GM12878 (cell line): ENCODE data around the gene ZSCAN23. TPM values are rescaled to one million over a fixed set of nuclear protein-coding genes. Genes with fewer than 3 reads are reported as not detected.

Source experiments
- ATAC-seq: fragments of 200-7000 bp; cut with Tn5 transposase; 3 replicates; pipeline ENCODE4 v1.9.1; 2020; ENCODE audit warnings: mild to moderate bottlenecking, moderate library complexity
- BruUV-seq: library from RNA; stranded (reverse); fragments of 400-500 nt; replicated peaks from 2 replicates; lab custom pipeline; 2021; lab: Mats Ljungman, UMichigan
- CTCF ChIA-PET: fragments of 300-600 bp; sonication (Branson Sonifier 250); formaldehyde crosslinking; extraction: SDS; loops from one replicate; lab custom pipeline; 2021; ENCODE audit warnings: inconsistent platforms; lab: Yijun Ruan, JAX
- POLR2A ChIA-PET: fragments of 350-600 bp; formaldehyde crosslinking; extraction: SDS; loops from one replicate; lab custom pipeline; 2021; ENCODE audit warnings: inconsistent platforms; lab: Charles Lee
- RAD21 ChIA-PET: fragments of 300-600 bp; sonication (Branson Sonifier 250); formaldehyde crosslinking; loops from one replicate; lab custom pipeline; 2023; ENCODE audit warnings: antibody characterized with exemption; ENCODE audit not compliant: unreplicated experiment; lab: Charles Lee
- SMC1A ChIA-PET: fragments of 300-600 bp; sonication (Branson Sonifier 250); formaldehyde crosslinking; loops from one replicate; lab custom pipeline; 2023; ENCODE audit not compliant: unreplicated experiment, uncharacterized antibody; lab: Charles Lee
- DNase-seq: peaks from one replicate; pipeline ENCODE4 v3.0.0-alpha.2; 2011; ENCODE audit warnings: low read depth, low spot score
- FAIRE-seq: peaks from 3 replicates; lab custom pipeline; 2011; peaks lifted over from hg19 to GRCh38; lab: Jason Lieb, UNC
- H2AFZ ChIP-seq: 2 replicates; pipeline ENCODE4 v1.6.0; 2011; ENCODE audit warnings: low read depth, low read length, control low read depth; ENCODE audit not compliant: control insufficient read depth
- H3K27ac ChIP-seq: 2 replicates; pipeline ENCODE4 v1.5.1; 2011; ENCODE audit warnings: control low read depth; ENCODE audit not compliant: control insufficient read depth, insufficient read depth
- H3K27me3 ChIP-seq, 2 experiments: replicated peaks in 1 of 2; 2 replicates each; pipeline versions ENCODE4 v1.6.0 to v1.6.1; 2011; ENCODE audit warnings: low read length in 1 of 2; ENCODE audit not compliant: control insufficient read depth in 2 of 2, insufficient read depth in 2 of 2
- H3K36me3 ChIP-seq, 2 experiments: 2 replicates each; pipeline ENCODE4 v1.5.1; 2011; ENCODE audit warnings: low read length in 1 of 2; ENCODE audit not compliant: control insufficient read depth in 2 of 2, insufficient read depth in 2 of 2
- H3K4me1 ChIP-seq: 2 replicates; pipeline ENCODE4 v1.6.1; 2011; ENCODE audit warnings: mild to moderate bottlenecking, low read length, moderate library complexity, mixed read lengths; ENCODE audit not compliant: control insufficient read depth, insufficient read depth
- H3K4me2 ChIP-seq: 2 replicates; pipeline ENCODE4 v1.6.0; 2011; ENCODE audit warnings: control low read depth; ENCODE audit not compliant: control insufficient read depth, insufficient read depth
- H3K4me3 ChIP-seq: fragments of 200-600 bp; sonication (generic); 2 replicates; pipeline ENCODE4 v1.5.1; 2016
- H3K79me2 ChIP-seq: 2 replicates; pipeline ENCODE4 v1.6.0; 2011; ENCODE audit warnings: low read length; ENCODE audit not compliant: control insufficient read depth, insufficient read depth
- H3K9ac ChIP-seq: 2 replicates; pipeline ENCODE4 v1.8.0; 2011; ENCODE audit warnings: low read length, control low read depth, mixed read lengths; ENCODE audit not compliant: control insufficient read depth, insufficient read depth
- H3K9me3 ChIP-seq: replicated peaks from 3 replicates; pipeline ENCODE4 v1.5.1; 2011; ENCODE audit warnings: mild to moderate bottlenecking, low read length; ENCODE audit not compliant: control insufficient read depth, insufficient read depth
- H4K20me1 ChIP-seq: 2 replicates; pipeline ENCODE4 v1.6.0; 2011; ENCODE audit not compliant: control insufficient read depth, insufficient read depth
- MEF2B ChIP-seq: fragments of 450-650 bp; IDR thresholded peaks from 2 replicates; pipeline ENCODE4 v1.6.1; 2018; ENCODE audit warnings: mild to moderate bottlenecking, moderate library complexity; ENCODE audit not compliant: partially characterized antibody, poor library complexity, severe bottlenecking
- POLR2AphosphoS2 ChIP-seq: IDR thresholded peaks from 2 replicates; pipeline ENCODE4 v1.6.1; 2011; ENCODE audit warnings: low read depth, mild to moderate bottlenecking, low read length, improper control_type of control experiment, moderate library complexity
- POU2F2 ChIP-seq: IDR thresholded peaks from 3 replicates; pipeline ENCODE4 v1.6.1; 2011; ENCODE audit warnings: low read depth, mild to moderate bottlenecking, low read length, borderline replicate concordance
- WGBS: methylation state at CpG from one replicate; pipeline ENCODE4 v1.1.6; 2016; ENCODE audit warnings: low lambda C conversion rate; ENCODE audit not compliant: insufficient replicate concordance, insufficient coverage; ENCODE audit errors: missing lambda C conversion rate; 5-methylcytosine and 5-hydroxymethylcytosine counted together
- in situ Hi-C: fragments of 300-500 bp; cut with MboI; formaldehyde crosslinking; loops from 9 replicates; pipeline ENCODE4 v1.14.3; 2018; ENCODE audit warnings: mixed read lengths
- intact Hi-C: fragments of 100-400 bp; cut with micrococcal nuclease; formaldehyde crosslinking; loops from one replicate; pipeline ENCODE4 v1.14.2; 2022; ENCODE audit not compliant: unreplicated experiment
- polyA plus RNA-seq, 11 experiments: library from polyadenylated mRNA; depleted of rRNA in 4 of 11; unstranded in 6 of 11; stranded (reverse) in 5 of 11; fragments of >200 nt; fragmentation: Nextera tagmentation in 4 of 11; fragmentation: Illumina TruSeq in 1 of 11; extraction: Ambion mirVana in 4 of 11; extraction: Trizol in 1 of 11; gene quantifications; 1 replicate in 1 of 11; 2 replicates in 10 of 11; pipeline versions ENCODE4 v1.2.1 to v1.2.3, GENCODE V29; 2011 to 2016; ENCODE audit warnings: inconsistent platforms in 2 of 11, missing spikeins in 2 of 11, low read depth in 1 of 11
- total RNA-seq, 4 experiments: library from RNA; depleted of rRNA in 3 of 4; stranded (reverse); fragments of >200 nt in 3 of 4; fragmentation: Illumina TruSeq in 1 of 4; extraction: Trizol in 1 of 4; gene quantifications; 2 replicates each; pipeline versions ENCODE4 v1.2.1 to v1.2.3, GENCODE V29; 2013 to 2021
- TF ChIP-seq, protein P1 (sequence below): fragments of 450-650 bp; IDR thresholded peaks from 2 replicates; pipeline ENCODE4 v1.6.1; 2017; ENCODE audit warnings: mild to moderate bottlenecking, low read depth, inconsistent platforms; ENCODE audit not compliant: poor library complexity, severe bottlenecking
- TF ChIP-seq, protein P2 (sequence below): IDR thresholded peaks from 2 replicates; pipeline ENCODE4 v1.6.1; 2011; ENCODE audit warnings: low read depth, mild to moderate bottlenecking, low read length, moderate library complexity, borderline replicate concordance; ENCODE audit errors: extremely low read depth
- TF ChIP-seq, protein P3 (sequence below): fragments of 150-350 bp; IDR thresholded peaks from 2 replicates; pipeline ENCODE4 v1.6.1; 2014; ENCODE audit warnings: mild to moderate bottlenecking, low read depth, low read length

Gene ZSCAN23
- total and polyA plus RNA-seq, 10 of the 15 experiments (the other 5 are each of a cell fraction or from before 2014, with no cell fraction given): 0.04 to 2.3 (median 0.84) TPM

DNA sequence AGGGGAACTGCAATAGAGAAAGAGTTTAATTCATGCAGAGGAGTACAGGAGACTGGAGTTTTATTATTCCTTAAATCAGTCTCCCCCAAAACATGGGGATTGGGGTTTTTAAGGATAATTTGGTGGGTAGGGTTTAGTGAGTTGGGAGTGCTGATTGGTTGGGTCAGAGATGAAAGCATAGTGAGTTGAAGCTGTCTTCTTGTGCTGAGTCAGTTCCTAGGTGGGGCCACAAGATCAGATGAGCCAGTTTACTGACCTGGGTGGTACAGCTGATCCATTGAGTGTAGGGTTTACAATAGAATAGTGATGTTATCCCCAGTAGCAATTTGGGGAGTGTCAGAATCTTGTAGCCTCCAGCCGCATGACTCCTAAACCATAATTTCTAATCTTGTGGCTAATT lies 43.2 kb upstream of the ZSCAN23 start:
- no TSS peak for BruUV-seq
- in situ Hi-C loops: no loop called here
- TF ChIP-seq, protein P1, sequence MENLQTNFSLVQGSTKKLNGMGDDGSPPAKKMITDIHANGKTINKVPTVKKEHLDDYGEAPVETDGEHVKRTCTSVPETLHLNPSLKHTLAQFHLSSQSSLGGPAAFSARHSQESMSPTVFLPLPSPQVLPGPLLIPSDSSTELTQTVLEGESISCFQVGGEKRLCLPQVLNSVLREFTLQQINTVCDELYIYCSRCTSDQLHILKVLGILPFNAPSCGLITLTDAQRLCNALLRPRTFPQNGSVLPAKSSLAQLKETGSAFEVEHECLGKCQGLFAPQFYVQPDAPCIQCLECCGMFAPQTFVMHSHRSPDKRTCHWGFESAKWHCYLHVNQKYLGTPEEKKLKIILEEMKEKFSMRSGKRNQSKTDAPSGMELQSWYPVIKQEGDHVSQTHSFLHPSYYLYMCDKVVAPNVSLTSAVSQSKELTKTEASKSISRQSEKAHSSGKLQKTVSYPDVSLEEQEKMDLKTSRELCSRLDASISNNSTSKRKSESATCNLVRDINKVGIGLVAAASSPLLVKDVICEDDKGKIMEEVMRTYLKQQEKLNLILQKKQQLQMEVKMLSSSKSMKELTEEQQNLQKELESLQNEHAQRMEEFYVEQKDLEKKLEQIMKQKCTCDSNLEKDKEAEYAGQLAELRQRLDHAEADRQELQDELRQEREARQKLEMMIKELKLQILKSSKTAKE: no peak
- TF ChIP-seq, protein P2, sequence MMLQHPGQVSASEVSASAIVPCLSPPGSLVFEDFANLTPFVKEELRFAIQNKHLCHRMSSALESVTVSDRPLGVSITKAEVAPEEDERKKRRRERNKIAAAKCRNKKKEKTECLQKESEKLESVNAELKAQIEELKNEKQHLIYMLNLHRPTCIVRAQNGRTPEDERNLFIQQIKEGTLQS: no peak
- TF ChIP-seq POLR2AphosphoS2: no peak
- TF ChIP-seq, all 136 proteins: peak for 0
- ChIA-PET CTCF (no interaction called here), RAD21 (no interaction called here), SMC1A (no interaction called here), POLR2A (no interaction called here)
- H3K4me1 ChIP-seq: no peaks in the 10 kb centered on the region
- no peaks in the 10 kb centered on the region for H3K79me2 ChIP-seq
- H3K27me3 ChIP-seq: no peaks in the 10 kb centered on the region; a peak in 1 of 4 replicates
- H3K36me3 ChIP-seq: no peaks in the 10 kb centered on the region
- no peaks in the 10 kb centered on the region for H4K20me1 ChIP-seq
- no peak overlapping the region for H2AFZ ChIP-seq
- intact Hi-C loops: loop anchor here (5.0 kb wide), 1 partner anchor 89 kb away; the partner anchor contains the start of gene ZSCAN12
- H3K4me3 ChIP-seq: no peak overlapping the region
- H3K9me3 ChIP-seq: no peaks in the 10 kb centered on the region; the same call in 2 of the 3 replicates
- WGBS: 100% methylated on average over 1 of the region's 1 CpG
- H3K27ac ChIP-seq: no peak overlapping the region
- FAIRE-seq: no peak
- no peak overlapping the region for H3K4me2 ChIP-seq
- no peak for ATAC-seq
- no peak for DNase-seq
- H3K9ac ChIP-seq: no peak overlapping the region

DNA sequence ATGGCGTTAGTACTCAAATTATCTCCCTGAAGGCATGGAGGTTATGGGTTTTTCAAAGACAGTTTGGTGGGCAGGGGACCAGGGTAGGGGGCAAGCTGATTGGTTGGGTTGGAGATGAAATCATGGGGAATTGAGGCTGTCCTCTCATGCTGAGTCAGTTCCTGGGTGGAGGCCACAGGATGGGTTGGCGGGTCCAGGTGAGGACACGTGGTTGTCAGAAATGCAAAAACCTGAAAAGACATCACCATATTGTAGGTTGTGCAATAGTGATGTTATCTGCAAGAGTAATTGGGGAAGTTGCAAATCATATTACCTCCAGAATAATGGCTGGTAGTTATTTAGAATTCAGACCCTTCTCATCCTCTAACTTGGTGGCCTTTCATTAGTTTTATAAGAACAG lies 42.2 kb upstream of the ZSCAN23 start:
- Histone ChIP-seq H3K27me3 (peaks cover 2 to 3% of the 10 kb centered on the region in 2 experiments; a peak in 3 of 4 replicates), H2AFZ (no peak overlapping the region), H3K4me2 (no peak overlapping the region), H4K20me1 (no peaks in the 10 kb centered on the region), H3K4me1 (no peaks in the 10 kb centered on the region), H3K79me2 (no peaks in the 10 kb centered on the region), H3K9ac (no peak overlapping the region), H3K4me3 (no peak overlapping the region), H3K27ac (no peak overlapping the region), H3K36me3 (no peaks in the 10 kb centered on the region), H3K9me3 (no peaks in the 10 kb centered on the region; the same call in 2 of the 3 replicates)
- no peak for FAIRE-seq
- ChIA-PET CTCF (no interaction called here), SMC1A (no interaction called here), POLR2A (no interaction called here), RAD21 (no interaction called here)
- in situ Hi-C loops (no loop called here), intact Hi-C loops (loop anchor here (5.0 kb wide), 1 partner anchor 88 kb away; the partner anchor contains the start of gene ZSCAN12)
- BruUV-seq: no TSS peak
- no peak for DNase-seq
- 72% methylated on average over 3 of the region's 3 CpGs for WGBS
- no peak for ATAC-seq
- TF ChIP-seq, protein P2: no peak
- TF ChIP-seq, protein P1: no peak
- TF ChIP-seq MEF2B: no peak
- TF ChIP-seq POU2F2: no peak
- TF ChIP-seq, protein P3, sequence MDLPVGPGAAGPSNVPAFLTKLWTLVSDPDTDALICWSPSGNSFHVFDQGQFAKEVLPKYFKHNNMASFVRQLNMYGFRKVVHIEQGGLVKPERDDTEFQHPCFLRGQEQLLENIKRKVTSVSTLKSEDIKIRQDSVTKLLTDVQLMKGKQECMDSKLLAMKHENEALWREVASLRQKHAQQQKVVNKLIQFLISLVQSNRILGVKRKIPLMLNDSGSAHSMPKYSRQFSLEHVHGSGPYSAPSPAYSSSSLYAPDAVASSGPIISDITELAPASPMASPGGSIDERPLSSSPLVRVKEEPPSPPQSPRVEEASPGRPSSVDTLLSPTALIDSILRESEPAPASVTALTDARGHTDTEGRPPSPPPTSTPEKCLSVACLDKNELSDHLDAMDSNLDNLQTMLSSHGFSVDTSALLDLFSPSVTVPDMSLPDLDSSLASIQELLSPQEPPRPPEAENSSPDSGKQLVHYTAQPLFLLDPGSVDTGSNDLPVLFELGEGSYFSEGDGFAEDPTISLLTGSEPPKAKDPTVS: no peak
